ENCODE data around the gene ALDH16A1.

The ALDH16A1 gene

DNA sequence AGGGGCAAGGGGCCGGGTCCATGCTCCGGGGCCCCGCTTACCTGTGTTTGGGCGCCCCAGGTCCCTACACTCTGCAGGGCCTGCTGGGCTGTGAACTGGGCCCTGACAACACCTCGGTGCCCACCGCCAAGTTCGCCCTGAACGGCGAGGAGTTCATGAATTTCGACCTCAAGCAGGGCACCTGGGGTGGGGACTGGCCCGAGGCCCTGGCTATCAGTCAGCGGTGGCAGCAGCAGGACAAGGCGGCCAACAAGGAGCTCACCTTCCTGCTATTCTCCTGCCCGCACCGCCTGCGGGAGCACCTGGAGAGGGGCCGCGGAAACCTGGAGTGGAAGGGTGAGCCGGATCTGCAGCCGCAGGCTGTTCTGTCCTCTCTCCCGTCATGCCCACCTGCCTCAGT is 61.1 kb downstream of the ALDH16A1 start:
- CTCF ChIA-PET: interaction anchor here (1.0 to 1.2 kb wide), 2 partner anchors 33 to 56 kb away, joined by 5 to 7 read pairs; no protein-coding TSS in a partner anchor
- POLR2A ChIA-PET (ENCODE audit: low non-redundant PET): interaction anchor here (0.6 kb wide), 1 partner anchor 881 kb away, joined by 5 read pairs; no protein-coding TSS in a partner anchor
- TF ChIP-seq, protein P1, sequence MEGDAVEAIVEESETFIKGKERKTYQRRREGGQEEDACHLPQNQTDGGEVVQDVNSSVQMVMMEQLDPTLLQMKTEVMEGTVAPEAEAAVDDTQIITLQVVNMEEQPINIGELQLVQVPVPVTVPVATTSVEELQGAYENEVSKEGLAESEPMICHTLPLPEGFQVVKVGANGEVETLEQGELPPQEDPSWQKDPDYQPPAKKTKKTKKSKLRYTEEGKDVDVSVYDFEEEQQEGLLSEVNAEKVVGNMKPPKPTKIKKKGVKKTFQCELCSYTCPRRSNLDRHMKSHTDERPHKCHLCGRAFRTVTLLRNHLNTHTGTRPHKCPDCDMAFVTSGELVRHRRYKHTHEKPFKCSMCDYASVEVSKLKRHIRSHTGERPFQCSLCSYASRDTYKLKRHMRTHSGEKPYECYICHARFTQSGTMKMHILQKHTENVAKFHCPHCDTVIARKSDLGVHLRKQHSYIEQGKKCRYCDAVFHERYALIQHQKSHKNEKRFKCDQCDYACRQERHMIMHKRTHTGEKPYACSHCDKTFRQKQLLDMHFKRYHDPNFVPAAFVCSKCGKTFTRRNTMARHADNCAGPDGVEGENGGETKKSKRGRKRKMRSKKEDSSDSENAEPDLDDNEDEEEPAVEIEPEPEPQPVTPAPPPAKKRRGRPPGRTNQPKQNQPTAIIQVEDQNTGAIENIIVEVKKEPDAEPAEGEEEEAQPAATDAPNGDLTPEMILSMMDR (conservative IDR thresholded peaks at IDR 0.05; ENCODE audit: low read depth): no peak
- DNase-seq (ENCODE audit: low spot score): no peak
- H3K27ac ChIP-seq: peak overlapping the region; percentile 85

DNA sequence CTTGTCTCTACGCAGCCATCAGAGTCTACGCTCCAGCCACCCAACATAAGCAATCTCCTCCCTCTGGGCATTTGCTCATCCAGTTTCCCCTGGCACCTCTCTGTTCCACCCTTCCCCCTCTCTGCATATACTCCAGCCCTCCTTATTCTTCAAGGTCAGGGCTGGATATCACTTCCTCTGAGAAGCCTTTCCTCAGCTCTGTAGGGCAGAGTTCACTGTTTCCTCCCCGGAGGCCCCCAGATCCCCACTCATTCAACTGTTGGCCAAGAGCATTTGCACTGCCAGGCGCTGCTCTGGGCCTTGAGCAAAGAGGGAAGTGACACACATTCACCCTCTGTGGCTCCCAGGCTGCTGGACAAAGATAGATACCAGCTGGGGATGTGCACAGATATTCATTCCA is 62.7 kb downstream of the ALDH16A1 start:
- ChIA-PET POLR2A (ENCODE audit: low non-redundant PET) (no interaction called here), CTCF (interaction anchor here (0.7 to 1.3 kb wide), 2 partner anchors 21 to 31 kb away, joined by 4 to 7 read pairs; no protein-coding TSS in a partner anchor)
- peak overlapping the region; percentile 42 for H3K27ac ChIP-seq
- no peak for DNase-seq (ENCODE audit: low spot score)
- TF ChIP-seq, protein P1 (conservative IDR thresholded peaks at IDR 0.05; ENCODE audit: low read depth): no peak

DNA sequence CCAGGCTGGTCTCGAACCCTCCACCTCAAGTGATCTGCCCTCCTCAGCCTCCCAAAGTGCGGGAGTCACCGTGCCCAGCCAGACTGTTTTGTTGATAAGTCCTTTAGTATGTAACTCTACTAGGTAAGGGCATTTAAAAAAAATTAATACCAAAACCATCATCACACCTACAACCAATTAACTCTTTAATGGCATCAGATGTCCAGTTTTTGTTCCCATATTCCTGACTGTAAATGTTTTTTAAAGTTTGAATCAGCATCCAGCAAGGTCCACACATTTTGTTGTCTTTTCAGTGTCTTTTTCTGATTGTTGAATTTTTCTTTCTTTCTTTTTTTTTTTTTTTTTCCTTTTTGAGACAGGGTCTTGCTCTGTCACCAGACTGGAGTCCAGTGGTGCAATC is 65.0 kb downstream of the ALDH16A1 start:
- TF ChIP-seq, protein P1 (conservative IDR thresholded peaks at IDR 0.05; ENCODE audit: low read depth): no peak
- DNase-seq (ENCODE audit: low spot score): no peak
- CTCF ChIA-PET: no interaction called here
- H3K27ac ChIP-seq: no peak overlapping the region
- POLR2A ChIA-PET (ENCODE audit: low non-redundant PET): no interaction called here

All from RWPE1 (cell line).